IPS DF 6.9 (cell line): Measurements from ENCODE around the gene ATAD3B.

Experiments used
- DNase-seq: peaks from one replicate; pipeline ENCODE4 v3.0.0-alpha.2; 2013; ENCODE audit warnings: low read depth, low spot score
- H3K27ac ChIP-seq: one replicate; pipeline ENCODE4 v1.5.1; 2013; ENCODE audit warnings: low read length, control low read depth
- H3K27me3 ChIP-seq: 2 replicates; pipeline ENCODE4 v1.6.1; 2013; ENCODE audit warnings: mild to moderate bottlenecking, low read length; ENCODE audit not compliant: control insufficient read depth, insufficient read depth
- H3K36me3 ChIP-seq: 2 replicates; pipeline ENCODE4 v1.6.1; 2013; ENCODE audit warnings: low read length; ENCODE audit not compliant: control insufficient read depth, insufficient read depth
- H3K4me1 ChIP-seq: 2 replicates; pipeline ENCODE4 v1.6.1; 2013; ENCODE audit warnings: low read length; ENCODE audit not compliant: control insufficient read depth, insufficient read depth
- H3K4me3 ChIP-seq: 2 replicates; pipeline ENCODE4 v1.5.1; 2013; ENCODE audit warnings: mild to moderate bottlenecking, low read length
- H3K9me3 ChIP-seq: 2 replicates; pipeline ENCODE4 v1.6.1; 2013; ENCODE audit warnings: low read length, inconsistent platforms; ENCODE audit not compliant: control insufficient read depth, insufficient read depth
- WGBS: extraction: QIAGEN DNeasy Blood & Tissue Kit; methylation state at CpG from one replicate; pipeline ENCODE4 v1.1.7; 2013; ENCODE audit warnings: mixed read lengths, missing lambda C conversion rate; ENCODE audit not compliant: insufficient read length, insufficient coverage; 5-methylcytosine and 5-hydroxymethylcytosine counted together

ATAD3B gene

DNA sequence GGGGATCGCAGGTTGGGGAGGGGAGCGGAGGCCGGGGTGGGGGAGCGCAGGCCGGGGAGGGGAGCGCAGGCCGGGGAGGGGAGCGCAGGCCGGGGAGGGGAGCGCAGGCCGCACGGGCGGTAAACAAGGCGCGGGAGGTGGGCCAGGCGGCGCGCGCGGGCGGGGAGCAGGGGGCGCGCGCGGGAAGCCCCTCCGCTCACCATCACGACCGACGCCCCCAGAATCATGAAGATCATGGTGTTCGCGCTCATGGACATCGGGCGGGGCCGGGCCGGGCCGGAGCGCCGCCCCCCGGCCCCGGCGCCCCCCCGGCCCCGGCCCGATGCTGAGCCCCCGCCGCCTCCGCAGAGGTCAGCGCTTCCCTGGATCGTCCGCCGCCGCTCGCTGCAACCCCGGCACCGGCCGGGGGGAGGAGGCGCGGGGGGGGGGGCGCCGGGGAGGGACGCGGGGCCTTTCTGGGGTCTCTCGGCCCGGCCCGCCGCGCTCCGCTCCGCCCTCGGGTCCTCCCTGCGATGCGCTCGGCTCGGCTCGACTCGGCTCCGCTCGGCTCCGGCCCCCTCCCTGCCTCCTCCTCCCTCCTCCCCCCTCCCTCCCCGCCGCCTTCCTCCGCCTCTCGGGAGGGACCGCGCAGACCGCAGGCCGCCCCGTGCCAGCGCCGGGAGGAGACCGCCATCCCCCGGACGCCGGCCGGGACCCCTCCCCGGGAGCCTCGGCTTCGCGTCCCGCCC lies 68.7 kb downstream of the ATAD3B start, which contains the start of gene TMEM240:
TMEM240 (minus strand) TSS at position 535 of the 728 bp plus-strand sequence; CDS start at position 257, 278 bp downstream.
- DNase-seq, result peak; percentile 57
- no peaks in the 10 kb centered on the region for H3K27me3 ChIP-seq
- H3K4me1 ChIP-seq, result peaks cover 4% of the 10 kb centered on the region; the same call in 1 of the 2 replicates
- H3K9me3 ChIP-seq, result no peaks in the 10 kb centered on the region
- no CpG with 5 or more reads among the region's 100 CpGs for WGBS
- peak within 1 kb of the TSS; percentile 86 for H3K4me3 ChIP-seq
- peaks cover 17% of the 10 kb centered on the region; the same call in 1 of the 2 replicates for H3K36me3 ChIP-seq
- no peak within 1 kb of the TSS for H3K27ac ChIP-seq

DNA sequence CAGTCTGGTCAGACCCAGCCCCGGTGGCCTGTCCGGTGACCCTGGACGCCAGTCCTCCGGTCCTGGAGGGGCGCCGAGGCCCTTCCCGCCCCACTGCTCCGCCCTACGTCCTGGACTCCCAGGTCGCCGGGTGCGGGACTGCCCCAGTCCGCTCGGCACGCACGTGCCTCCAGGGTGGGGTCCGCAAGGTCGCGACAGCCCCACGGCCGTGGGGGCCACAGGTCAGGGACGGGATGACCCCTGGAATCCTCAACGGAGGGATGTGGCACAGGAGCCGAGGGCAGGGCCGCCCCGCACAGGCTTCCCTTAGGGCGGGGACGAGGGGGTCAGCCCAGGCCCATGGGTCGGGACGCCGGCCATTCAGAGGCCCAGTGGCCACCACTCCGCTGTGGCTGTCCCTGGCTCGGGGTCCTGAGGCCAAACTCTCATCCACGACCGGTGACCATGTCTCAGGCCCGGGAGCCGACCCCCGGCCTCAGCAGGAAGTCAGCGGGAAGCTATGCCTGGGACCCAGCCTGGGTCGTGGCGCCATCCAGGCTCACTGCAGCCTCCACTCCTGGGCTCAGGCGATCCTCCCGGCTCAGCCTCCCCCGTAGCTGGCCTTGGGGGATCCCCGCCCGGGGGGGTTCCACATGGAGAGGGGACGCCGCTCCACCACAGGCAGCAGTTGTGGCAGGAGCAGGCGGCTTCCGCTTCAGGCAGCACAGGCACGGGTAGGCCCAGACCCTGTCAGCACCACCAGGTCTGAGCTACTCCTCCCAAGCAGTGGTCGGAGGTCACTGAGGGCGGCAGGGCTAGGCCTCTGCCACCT lies 69.5 kb downstream of the ATAD3B start:
- Histone ChIP-seq H3K36me3 (peaks cover 17% of the 10 kb centered on the region; the same call in 1 of the 2 replicates), H3K4me3 (peak overlapping the region; percentile 86)
- no CpG with 5 or more reads among the region's 53 CpGs for WGBS

DNA sequence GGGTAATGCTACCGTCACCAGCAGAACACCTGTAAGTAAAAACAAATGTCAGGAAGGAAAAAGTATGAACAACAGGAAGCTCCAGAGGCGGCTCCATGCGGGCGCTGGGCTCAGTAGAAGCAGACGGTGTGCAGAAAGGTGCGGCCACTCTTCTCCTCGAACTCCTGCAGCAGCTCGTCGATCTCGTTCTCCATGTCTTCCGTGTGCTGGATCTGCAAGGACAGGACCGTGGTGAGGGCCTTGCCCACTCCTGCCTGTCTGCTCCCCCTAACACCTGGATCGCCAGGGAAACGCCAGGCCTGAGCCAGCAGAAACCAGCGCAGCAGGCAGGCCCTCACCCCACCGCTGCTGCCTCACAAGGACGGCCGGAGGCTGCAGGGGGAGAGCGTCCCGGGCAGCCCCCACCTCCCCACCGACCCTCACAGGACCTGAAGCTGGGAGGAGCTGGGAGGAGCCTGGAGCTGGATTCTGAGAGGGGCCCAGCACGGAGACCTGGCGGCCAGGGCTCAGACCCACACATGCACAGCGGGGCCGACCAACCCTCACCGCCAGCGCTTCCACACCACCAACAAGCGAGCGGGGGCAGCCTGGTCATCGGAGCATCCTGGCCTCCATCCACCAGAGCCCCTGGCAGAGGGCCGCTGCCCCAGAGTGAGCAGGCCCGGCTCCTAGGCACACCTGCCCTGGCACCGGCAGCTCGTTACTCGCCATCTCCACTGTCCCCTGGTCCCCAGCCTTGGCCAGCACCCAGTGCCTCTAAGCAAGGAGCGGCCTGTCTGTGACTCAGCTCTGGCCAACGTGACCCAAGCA lies 70.6 kb downstream of the ATAD3B start:
- no peak for DNase-seq
- no CpG with 5 or more reads among the region's 37 CpGs for WGBS
- peaks cover 17% of the 10 kb centered on the region; the same call in 1 of the 2 replicates for H3K36me3 ChIP-seq
- H3K4me1 ChIP-seq, result peaks cover 4% of the 10 kb centered on the region; the same call in 1 of the 2 replicates
- no peaks in the 10 kb centered on the region for H3K27me3 ChIP-seq
- H3K9me3 ChIP-seq, result no peaks in the 10 kb centered on the region
- H3K27ac ChIP-seq, result no peak overlapping the region
- no peak overlapping the region for H3K4me3 ChIP-seq

More for the DNA sequence above, 69.5 kb downstream of the ATAD3B start:
- H3K9me3 ChIP-seq, result no peaks in the 10 kb centered on the region
- H3K4me1 ChIP-seq, result peaks cover 4% of the 10 kb centered on the region; the same call in 1 of the 2 replicates
- H3K27me3 ChIP-seq, result no peaks in the 10 kb centered on the region
- no peak for DNase-seq
- no peak overlapping the region for H3K27ac ChIP-seq

DNA sequence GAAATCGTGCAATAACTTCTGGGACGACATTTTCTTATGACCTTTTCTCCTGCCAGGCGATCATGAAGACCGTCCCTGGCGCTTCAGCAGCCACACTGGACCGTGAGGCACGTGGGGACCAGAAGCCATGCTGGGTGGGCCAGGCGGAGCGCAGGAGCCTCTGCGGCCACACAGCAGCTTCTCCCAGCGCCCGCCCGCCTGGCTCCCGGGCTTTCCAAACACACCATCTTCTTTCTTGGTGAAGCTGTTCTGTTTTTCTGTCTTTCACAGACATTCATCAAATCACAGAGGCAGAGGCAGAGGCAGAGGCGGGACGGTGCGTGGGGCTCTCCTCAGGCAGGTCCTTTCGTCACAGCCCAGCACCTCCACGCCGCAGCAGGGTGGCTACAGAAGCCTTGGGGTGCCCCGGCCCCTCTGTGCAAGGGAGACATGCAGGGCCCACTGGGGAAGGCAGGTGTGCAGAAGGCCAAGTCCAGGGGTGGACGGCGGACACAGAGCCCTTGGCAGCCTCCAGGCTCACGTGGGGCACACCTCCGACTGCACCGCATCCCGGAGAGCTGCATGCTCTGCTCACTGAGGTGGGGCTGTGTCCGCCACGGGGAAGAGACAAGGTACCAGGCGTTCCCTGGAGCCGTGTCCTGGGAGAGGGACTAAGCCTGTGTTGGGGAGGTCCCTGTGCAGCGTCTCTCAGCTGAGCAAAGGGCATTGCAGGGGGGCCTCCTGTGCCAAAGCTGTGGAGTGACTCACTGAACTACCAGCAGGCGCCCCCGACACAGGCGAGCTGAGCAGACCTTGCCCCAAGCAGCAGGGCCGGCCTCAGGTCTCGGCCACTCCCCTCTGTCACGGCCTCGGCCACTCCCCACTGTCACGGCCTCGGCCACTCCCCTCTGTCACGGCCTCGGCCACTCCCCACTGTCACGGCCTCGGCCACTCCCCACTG lies 71.5 kb downstream of the ATAD3B start:
- Histone ChIP-seq H3K4me3 (no peak overlapping the region), H3K27me3 (no peaks in the 10 kb centered on the region), H3K9me3 (no peaks in the 10 kb centered on the region), H3K36me3 (peaks cover 13% of the 10 kb centered on the region; the same call in 1 of the 2 replicates), H3K27ac (no peak overlapping the region), H3K4me1 (peaks cover 4% of the 10 kb centered on the region; the same call in 1 of the 2 replicates)
- WGBS, result no CpG with 5 or more reads among the region's 45 CpGs
- no peak for DNase-seq

DNA sequence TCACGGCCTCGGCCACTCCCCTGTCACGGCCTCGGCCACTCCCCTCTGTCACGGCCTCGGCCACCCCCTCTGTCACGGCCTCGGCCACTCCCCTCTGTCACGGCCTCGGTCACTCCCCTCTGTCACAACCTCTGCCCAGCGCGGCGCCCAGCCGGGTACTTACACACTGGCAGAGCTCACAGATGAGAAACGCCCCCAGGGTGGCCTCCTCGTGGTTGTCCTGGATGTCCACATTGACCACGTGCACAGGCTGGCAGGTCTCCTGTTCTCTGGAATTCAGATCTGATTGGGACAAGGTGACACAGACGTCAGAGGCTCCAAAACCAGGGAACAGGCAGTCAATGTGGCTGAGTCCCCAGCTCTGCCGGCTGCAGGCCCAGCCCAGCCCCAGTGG lies 72.1 kb downstream of the ATAD3B start:
- no CpG with 5 or more reads among the region's 19 CpGs for WGBS
- Histone ChIP-seq H3K9me3 (no peaks in the 10 kb centered on the region), H3K27ac (no peak overlapping the region), H3K4me3 (no peak overlapping the region), H3K27me3 (no peaks in the 10 kb centered on the region), H3K4me1 (peaks cover 4% of the 10 kb centered on the region; the same call in 1 of the 2 replicates), H3K36me3 (peaks cover 13% of the 10 kb centered on the region; the same call in 1 of the 2 replicates)
- DNase-seq, result no peak

DNA sequence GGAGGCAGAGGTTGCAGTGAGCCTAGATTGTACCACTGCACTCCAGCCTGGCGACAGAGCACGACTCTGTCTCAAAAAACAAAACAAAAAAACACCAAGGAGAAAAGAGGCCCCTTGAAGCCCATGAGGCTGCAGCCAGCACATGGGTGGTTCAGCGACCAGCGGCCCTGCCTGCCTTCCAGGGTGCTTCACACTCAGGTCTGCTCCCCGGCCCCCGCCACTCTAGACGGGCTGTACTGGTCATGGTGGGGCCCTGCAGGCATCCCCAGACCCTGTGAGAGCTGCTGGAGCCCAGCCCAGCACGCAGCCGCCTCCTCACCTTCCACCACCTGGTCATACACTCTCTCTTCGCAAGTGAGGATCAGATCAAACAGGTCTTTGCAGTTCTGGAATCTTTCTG lies 73.0 kb downstream of the ATAD3B start:
- peaks cover 2% of the 10 kb centered on the region; the same call in 1 of the 2 replicates for H3K4me1 ChIP-seq
- DNase-seq, result no peak
- H3K27me3 ChIP-seq, result no peaks in the 10 kb centered on the region
- no peaks in the 10 kb centered on the region for H3K9me3 ChIP-seq
- no peak overlapping the region for H3K27ac ChIP-seq
- H3K4me3 ChIP-seq, result no peak overlapping the region
- H3K36me3 ChIP-seq, result peaks cover 13% of the 10 kb centered on the region; the same call in 1 of the 2 replicates
- no CpG with 5 or more reads among the region's 10 CpGs for WGBS
